ENCODE results near the gene CPNE5.

The CPNE5 gene

GRCh38 chr6:36788768-36789167 lies 50.5 kb downstream of the CPNE5 start:
- Histone ChIP-seq H3K27ac (ENCODE audit: poor library complexity, severe bottlenecking) (no peak overlapping the region), H3K4me3 (ENCODE audit: severe bottlenecking) (no peak overlapping the region), H3K36me3 (ENCODE audit: low read depth) (no peaks in the 10 kb centered on the region), H3K4me1 (ENCODE audit: insufficient read depth, poor library complexity, severe bottlenecking) (no peaks in the 10 kb centered on the region), H3K27me3 (ENCODE audit: insufficient read depth, poor library complexity, severe bottlenecking) (no peaks in the 10 kb centered on the region), H3K9me3 (ENCODE audit: severe bottlenecking) (no peaks in the 10 kb centered on the region)
- TF ChIP-seq, protein P1, sequence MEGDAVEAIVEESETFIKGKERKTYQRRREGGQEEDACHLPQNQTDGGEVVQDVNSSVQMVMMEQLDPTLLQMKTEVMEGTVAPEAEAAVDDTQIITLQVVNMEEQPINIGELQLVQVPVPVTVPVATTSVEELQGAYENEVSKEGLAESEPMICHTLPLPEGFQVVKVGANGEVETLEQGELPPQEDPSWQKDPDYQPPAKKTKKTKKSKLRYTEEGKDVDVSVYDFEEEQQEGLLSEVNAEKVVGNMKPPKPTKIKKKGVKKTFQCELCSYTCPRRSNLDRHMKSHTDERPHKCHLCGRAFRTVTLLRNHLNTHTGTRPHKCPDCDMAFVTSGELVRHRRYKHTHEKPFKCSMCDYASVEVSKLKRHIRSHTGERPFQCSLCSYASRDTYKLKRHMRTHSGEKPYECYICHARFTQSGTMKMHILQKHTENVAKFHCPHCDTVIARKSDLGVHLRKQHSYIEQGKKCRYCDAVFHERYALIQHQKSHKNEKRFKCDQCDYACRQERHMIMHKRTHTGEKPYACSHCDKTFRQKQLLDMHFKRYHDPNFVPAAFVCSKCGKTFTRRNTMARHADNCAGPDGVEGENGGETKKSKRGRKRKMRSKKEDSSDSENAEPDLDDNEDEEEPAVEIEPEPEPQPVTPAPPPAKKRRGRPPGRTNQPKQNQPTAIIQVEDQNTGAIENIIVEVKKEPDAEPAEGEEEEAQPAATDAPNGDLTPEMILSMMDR (IDR thresholded peaks at IDR 0.05; ENCODE audit: poor library complexity, severe bottlenecking): no peak
- DNase-seq (ENCODE audit: low spot score) (no peak), ATAC-seq (ENCODE audit: low read depth) (no peak)

GRCh38 chr6:36788186-36788585 lies 51.1 kb downstream of the CPNE5 start:
- TF ChIP-seq, protein P1 (IDR thresholded peaks at IDR 0.05; ENCODE audit: poor library complexity, severe bottlenecking): no peak
- no peaks in the 10 kb centered on the region for H3K36me3 ChIP-seq (ENCODE audit: low read depth)

GRCh38 chr6:36787210-36787609 lies 52.0 kb downstream of the CPNE5 start:
- ATAC-seq (ENCODE audit: low read depth) (no peak), DNase-seq (ENCODE audit: low spot score) (no peak)
- H3K4me3 ChIP-seq (ENCODE audit: severe bottlenecking): no peak overlapping the region
- no peaks in the 10 kb centered on the region for H3K36me3 ChIP-seq (ENCODE audit: low read depth)
- H3K27me3 ChIP-seq (ENCODE audit: insufficient read depth, poor library complexity, severe bottlenecking): no peaks in the 10 kb centered on the region
- H3K4me1 ChIP-seq (ENCODE audit: insufficient read depth, poor library complexity, severe bottlenecking): no peaks in the 10 kb centered on the region
- H3K9me3 ChIP-seq (ENCODE audit: severe bottlenecking): no peaks in the 10 kb centered on the region
- TF ChIP-seq, protein P1 (IDR thresholded peaks at IDR 0.05; ENCODE audit: poor library complexity, severe bottlenecking): no peak
- H3K27ac ChIP-seq (ENCODE audit: poor library complexity, severe bottlenecking): no peak overlapping the region

More at GRCh38 chr6:36788186-36788585, 51.1 kb downstream of the CPNE5 start:
- Histone ChIP-seq H3K27ac (ENCODE audit: poor library complexity, severe bottlenecking) (no peak overlapping the region), H3K27me3 (ENCODE audit: insufficient read depth, poor library complexity, severe bottlenecking) (no peaks in the 10 kb centered on the region), H3K9me3 (ENCODE audit: severe bottlenecking) (no peaks in the 10 kb centered on the region), H3K4me1 (ENCODE audit: insufficient read depth, poor library complexity, severe bottlenecking) (no peaks in the 10 kb centered on the region), H3K4me3 (ENCODE audit: severe bottlenecking) (no peak overlapping the region)
- ATAC-seq (ENCODE audit: low read depth) (no peak), DNase-seq (ENCODE audit: low spot score) (no peak)

- no peaks in the 10 kb centered on the region for H3K27me3 ChIP-seq (ENCODE audit: insufficient read depth, poor library complexity, severe bottlenecking)
- H3K36me3 ChIP-seq (ENCODE audit: low read depth): no peaks in the 10 kb centered on the region
- H3K9me3 ChIP-seq (ENCODE audit: severe bottlenecking): no peaks in the 10 kb centered on the region
- no peak for DNase-seq (ENCODE audit: low spot score)
- H3K4me1 ChIP-seq (ENCODE audit: insufficient read depth, poor library complexity, severe bottlenecking): no peaks in the 10 kb centered on the region
- no peak overlapping the region for H3K27ac ChIP-seq (ENCODE audit: poor library complexity, severe bottlenecking)
- H3K4me3 ChIP-seq (ENCODE audit: severe bottlenecking): no peak overlapping the region
- ATAC-seq (ENCODE audit: low read depth): no peak
- TF ChIP-seq, protein P1 (IDR thresholded peaks at IDR 0.05; ENCODE audit: poor library complexity, severe bottlenecking): no peak
Measured at GRCh38 chr6:36786055-36786675, 53.1 kb downstream of the CPNE5 start.

DNA sequence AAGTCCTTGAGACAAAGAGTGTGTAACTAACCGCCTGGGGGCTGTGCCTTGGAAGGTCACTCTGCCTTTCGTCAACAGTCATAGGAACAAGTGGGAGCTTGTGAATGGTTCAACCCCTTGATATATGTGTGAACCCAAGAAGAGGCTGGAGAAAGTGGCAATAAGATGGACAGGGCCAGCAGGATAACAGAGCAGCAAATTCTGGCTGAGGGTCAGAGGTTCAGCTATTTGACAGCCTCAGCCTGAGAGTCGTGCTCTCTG lies 54.9 kb downstream of the CPNE5 start:
- no peak overlapping the region for H3K27ac ChIP-seq (ENCODE audit: poor library complexity, severe bottlenecking)
- H3K4me3 ChIP-seq (ENCODE audit: severe bottlenecking): no peak overlapping the region
- H3K27me3 ChIP-seq (ENCODE audit: insufficient read depth, poor library complexity, severe bottlenecking): no peaks in the 10 kb centered on the region
- no peaks in the 10 kb centered on the region for H3K36me3 ChIP-seq (ENCODE audit: low read depth)
- H3K9me3 ChIP-seq (ENCODE audit: severe bottlenecking): no peaks in the 10 kb centered on the region
- peaks cover 6% of the 10 kb centered on the region for H3K4me1 ChIP-seq (ENCODE audit: insufficient read depth, poor library complexity, severe bottlenecking)
- ATAC-seq (ENCODE audit: low read depth): no peak
- DNase-seq (ENCODE audit: low spot score): no peak
- TF ChIP-seq, protein P1 (IDR thresholded peaks at IDR 0.05; ENCODE audit: poor library complexity, severe bottlenecking): no peak

All from RWPE2 (cell line).